Neutrophil (primary cell): ENCODE results near the gene CACNG6.

Experiments used
- H3K27ac ChIP-seq: fragments of 200-600 bp; sonication (generic); 2 replicates; pipeline ENCODE4 v1.5.1; 2016; ENCODE audit warnings: mild to moderate bottlenecking, moderate library complexity
- H3K27me3 ChIP-seq: fragments of 200-600 bp; sonication (generic); 2 replicates; pipeline ENCODE4 v1.6.0; 2016; ENCODE audit warnings: mild to moderate bottlenecking
- H3K36me3 ChIP-seq: fragments of 200-600 bp; sonication (generic); 2 replicates; pipeline ENCODE4 v1.5.1; 2017
- H3K4me1 ChIP-seq, 2 experiments: fragments of 200-600 bp in 1 of 2; sonication (generic) in 1 of 2; 1 replicate in 1 of 2; 2 replicates in 1 of 2; pipeline versions ENCODE4 v1.5.1 to v1.6.1; 2013 to 2016; ENCODE audit warnings: low read depth in 1 of 2, low read length in 1 of 2, mild to moderate bottlenecking in 1 of 2, moderate library complexity in 1 of 2; ENCODE audit not compliant: control insufficient read depth in 1 of 2, insufficient read depth in 1 of 2
- H3K4me3 ChIP-seq, 2 experiments: fragments of 200-600 bp in 1 of 2; sonication (generic) in 1 of 2; 1 replicate in 1 of 2; 2 replicates in 1 of 2; pipeline ENCODE4 v1.5.1; 2013 to 2016; ENCODE audit warnings: low read depth in 1 of 2, low read length in 1 of 2, mild to moderate bottlenecking in 1 of 2, moderate library complexity in 1 of 2
- H3K9me3 ChIP-seq: fragments of 200-600 bp; sonication (generic); 2 replicates; pipeline ENCODE4 v1.5.1; 2016
- TF ChIP-seq, protein P1 (sequence below): fragments of 200-600 bp; sonication (generic); IDR thresholded peaks from 2 replicates; pipeline ENCODE4 v1.5.1; 2016; ENCODE audit warnings: antibody characterized with exemption

Gene CACNG6

DNA sequence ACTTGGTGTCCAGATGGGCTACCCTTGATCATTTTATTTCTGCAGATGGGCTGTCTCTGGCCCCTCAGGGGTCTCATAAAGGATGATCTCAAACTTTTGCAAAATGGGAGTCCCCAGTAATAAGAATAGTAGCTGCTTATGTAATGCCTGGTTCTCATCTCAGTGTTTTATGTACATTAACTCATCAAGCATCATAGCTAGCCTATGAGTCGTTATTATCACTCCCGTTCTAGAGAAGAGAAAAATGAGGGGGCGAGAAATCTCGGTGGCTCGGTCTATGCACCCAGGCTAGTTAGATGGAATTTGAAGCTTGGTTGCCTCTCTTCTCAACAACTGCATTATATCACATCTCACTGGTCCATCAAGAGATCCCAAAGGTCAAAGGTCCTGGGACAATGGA, 3.4 kb downstream of the CACNG6 start:
- no peak overlapping the region for H3K4me3 ChIP-seq
- H3K27ac ChIP-seq: no peak overlapping the region
- TF ChIP-seq, protein P1, sequence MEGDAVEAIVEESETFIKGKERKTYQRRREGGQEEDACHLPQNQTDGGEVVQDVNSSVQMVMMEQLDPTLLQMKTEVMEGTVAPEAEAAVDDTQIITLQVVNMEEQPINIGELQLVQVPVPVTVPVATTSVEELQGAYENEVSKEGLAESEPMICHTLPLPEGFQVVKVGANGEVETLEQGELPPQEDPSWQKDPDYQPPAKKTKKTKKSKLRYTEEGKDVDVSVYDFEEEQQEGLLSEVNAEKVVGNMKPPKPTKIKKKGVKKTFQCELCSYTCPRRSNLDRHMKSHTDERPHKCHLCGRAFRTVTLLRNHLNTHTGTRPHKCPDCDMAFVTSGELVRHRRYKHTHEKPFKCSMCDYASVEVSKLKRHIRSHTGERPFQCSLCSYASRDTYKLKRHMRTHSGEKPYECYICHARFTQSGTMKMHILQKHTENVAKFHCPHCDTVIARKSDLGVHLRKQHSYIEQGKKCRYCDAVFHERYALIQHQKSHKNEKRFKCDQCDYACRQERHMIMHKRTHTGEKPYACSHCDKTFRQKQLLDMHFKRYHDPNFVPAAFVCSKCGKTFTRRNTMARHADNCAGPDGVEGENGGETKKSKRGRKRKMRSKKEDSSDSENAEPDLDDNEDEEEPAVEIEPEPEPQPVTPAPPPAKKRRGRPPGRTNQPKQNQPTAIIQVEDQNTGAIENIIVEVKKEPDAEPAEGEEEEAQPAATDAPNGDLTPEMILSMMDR: no peak
- H3K4me1 ChIP-seq: peaks cover 0 to 10% of the 10 kb centered on the region in 2 experiments
- H3K9me3 ChIP-seq: no peaks in the 10 kb centered on the region
- H3K36me3 ChIP-seq: no peaks in the 10 kb centered on the region
- peaks cover 96% of the 10 kb centered on the region for H3K27me3 ChIP-seq

DNA sequence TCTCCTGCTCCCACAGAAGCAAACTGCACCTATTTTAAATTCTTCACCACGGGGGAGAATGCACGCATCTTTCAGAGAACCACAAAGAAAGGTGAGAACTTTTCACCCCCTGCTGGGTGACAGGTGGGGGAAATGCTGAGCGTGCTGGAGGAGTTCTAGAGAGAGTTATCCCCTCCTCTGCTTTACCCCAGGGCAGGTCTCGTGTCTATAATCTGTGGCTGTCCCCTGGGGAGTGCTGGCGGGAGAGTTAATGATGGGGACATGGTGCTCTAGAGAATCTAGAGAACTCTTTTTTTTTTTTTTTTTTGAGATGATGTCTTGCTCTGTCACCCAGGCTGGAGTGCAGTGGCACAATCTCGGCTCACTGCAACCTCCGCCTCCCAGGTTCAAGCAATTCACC, 6.8 kb downstream of the CACNG6 start:
- Histone ChIP-seq H3K36me3 (no peaks in the 10 kb centered on the region), H3K27ac (no peak overlapping the region), H3K27me3 (peaks cover 98% of the 10 kb centered on the region), H3K4me1 (peaks cover 7% of the 10 kb centered on the region in 2 experiments), H3K9me3 (no peaks in the 10 kb centered on the region), H3K4me3 (no peak overlapping the region)
- TF ChIP-seq, protein P1: no peak

DNA sequence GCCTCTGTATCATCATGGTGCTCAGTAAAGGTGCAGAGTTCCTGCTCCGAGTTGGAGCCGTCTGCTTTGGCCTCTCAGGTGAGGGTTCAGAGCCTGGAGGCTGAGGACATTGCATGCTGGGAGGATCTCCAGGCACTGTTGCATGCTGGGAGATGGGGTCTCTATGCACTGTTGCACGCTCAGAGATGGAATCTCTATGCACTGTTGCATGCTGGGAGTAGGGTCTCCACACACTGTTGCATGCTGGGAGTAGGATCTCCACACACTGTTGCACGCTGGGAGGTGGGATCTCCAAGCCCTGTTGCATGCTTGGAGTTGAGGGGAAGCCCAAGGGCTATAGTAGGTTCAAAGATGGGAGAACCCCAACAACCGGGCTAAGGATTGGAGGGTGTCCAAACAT, 8.3 kb downstream of the CACNG6 start:
- no peaks in the 10 kb centered on the region for H3K9me3 ChIP-seq
- H3K27ac ChIP-seq: no peak overlapping the region
- no peaks in the 10 kb centered on the region for H3K36me3 ChIP-seq
- TF ChIP-seq, protein P1: no peak
- H3K4me3 ChIP-seq: no peak overlapping the region
- H3K27me3 ChIP-seq: peaks cover 98% of the 10 kb centered on the region
- H3K4me1 ChIP-seq: peaks cover 7% of the 10 kb centered on the region in 2 experiments

DNA sequence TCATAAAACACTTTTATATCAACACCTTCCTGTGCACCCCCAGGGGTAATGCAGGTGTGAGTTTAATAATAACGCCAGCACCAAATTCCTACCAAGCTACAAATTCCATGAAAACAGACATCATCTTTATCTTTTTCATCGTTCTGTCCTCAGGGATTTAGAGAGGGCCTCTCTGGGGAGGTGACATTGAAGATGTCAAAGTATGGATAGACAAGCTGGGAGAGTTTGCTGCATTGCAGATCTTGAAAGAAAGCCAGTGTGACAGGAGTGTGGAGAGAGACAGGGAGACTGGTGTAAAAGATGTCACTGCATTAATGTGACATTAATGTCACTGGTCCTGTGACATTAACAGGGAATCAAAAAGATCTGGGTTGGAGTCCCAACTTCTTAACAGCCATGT, 10.1 kb downstream of the CACNG6 start:
- Histone ChIP-seq H3K27me3 (peaks cover 82% of the 10 kb centered on the region), H3K27ac (no peak overlapping the region), H3K4me3 (no peak overlapping the region), H3K9me3 (no peaks in the 10 kb centered on the region), H3K4me1 (peaks cover 7% of the 10 kb centered on the region in 2 experiments), H3K36me3 (no peaks in the 10 kb centered on the region)
- TF ChIP-seq, protein P1: no peak

DNA sequence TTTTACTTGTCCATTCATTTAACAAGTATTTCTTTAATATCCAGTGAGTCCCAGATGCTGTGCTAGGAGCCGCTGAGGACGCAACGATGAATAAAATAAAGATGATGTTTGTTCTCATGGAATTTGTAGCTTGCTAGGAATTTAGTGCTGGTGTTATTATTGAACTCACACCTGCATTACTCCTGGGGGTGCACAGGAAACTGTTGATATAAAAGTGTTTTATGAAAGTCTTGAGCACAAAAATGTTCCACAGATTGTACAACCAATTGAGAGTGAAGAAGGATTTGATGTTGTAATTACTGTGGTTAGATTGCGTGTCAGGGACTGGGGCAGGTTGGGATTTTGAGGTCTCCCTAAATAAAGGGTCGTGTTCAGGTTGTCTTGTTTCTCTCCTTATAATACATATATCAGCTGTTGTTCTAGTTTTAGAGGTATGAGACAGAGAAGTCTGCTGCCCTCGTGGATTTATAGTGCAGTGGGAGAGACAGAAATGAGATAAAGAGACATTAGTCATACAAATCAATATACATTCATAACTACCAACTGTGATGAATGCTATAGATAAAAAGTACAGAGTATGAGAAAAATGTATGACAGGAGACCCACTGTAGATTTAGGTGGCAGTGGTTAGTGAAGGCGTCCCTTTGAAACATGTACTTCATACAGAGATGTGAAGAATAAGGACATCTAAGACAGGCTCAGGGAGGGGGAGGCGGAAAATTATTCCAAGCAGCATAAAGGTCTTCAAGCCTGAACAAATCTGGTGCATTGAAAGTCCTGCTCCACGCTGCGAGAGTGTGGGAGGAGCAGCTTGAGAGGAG, 11.3 kb downstream of the CACNG6 start:
- H3K36me3 ChIP-seq: no peaks in the 10 kb centered on the region

More for the DNA sequence above, 11.3 kb downstream of the CACNG6 start:
- peaks cover 80% of the 10 kb centered on the region for H3K27me3 ChIP-seq
- peaks cover 7% of the 10 kb centered on the region in 2 experiments for H3K4me1 ChIP-seq
- no peak overlapping the region for H3K4me3 ChIP-seq
- H3K9me3 ChIP-seq: no peaks in the 10 kb centered on the region
- no peak overlapping the region for H3K27ac ChIP-seq
- TF ChIP-seq, protein P1: no peak
